ENCODE results near the gene RNASE9.

Gene RNASE9

DNA sequence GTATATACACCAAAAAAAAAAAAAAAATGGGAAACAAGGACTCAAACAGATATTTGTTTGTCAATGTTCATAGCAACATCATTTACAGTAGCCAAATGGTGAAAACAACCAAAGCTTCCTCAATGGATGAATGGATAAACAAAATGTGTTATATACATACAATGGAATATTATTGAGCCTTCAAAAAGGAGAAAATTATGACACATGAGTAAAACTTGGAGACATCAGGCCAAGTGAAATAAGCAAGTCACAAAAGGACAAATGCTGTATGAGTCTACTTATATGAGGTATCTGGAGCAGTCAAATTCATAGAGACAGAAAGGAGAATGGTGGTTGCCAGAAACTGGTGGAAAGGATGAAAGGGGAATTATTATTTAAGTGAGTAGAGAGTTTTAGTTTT is 7.8 kb downstream of the RNASE9 start:
- ChIA-PET POLR2A (no interaction called here), CTCF (no interaction called here)
- DNase-seq (ENCODE audit: extremely low spot score) = no peak
- no peak for TF ChIP-seq CTCF (IDR thresholded peaks at IDR 0.05; ENCODE audit: control extremely low read depth, extremely low read depth, low read depth, missing control alignments)

DNA sequence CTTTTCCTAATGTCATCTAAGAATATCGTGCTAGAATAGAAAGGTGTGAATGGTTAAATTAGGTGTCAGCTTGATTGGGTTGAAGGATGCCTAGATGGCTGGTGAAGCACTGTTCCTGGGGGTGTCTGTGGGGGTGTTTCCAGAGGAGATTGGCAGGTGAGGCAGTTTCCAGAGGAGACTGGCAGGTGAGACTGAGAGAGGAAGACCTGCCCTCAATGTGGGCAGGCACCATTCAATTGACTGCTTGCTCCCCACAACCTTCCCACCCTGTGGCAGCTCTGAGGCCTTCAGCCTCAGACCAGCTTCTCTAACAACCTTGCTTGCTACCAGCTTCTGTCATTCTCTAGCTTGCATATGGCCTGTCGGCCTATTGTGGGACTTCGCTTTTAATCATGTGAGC is 9.2 kb downstream of the RNASE9 start:
- no peak for TF ChIP-seq CTCF (IDR thresholded peaks at IDR 0.05; ENCODE audit: control extremely low read depth, extremely low read depth, low read depth, missing control alignments)
- POLR2A ChIA-PET = no interaction called here
- DNase-seq (ENCODE audit: extremely low spot score) = no peak
- CTCF ChIA-PET = interaction anchor here (1.3 kb wide), 1 partner anchor 49 kb away, joined by 3 read pairs; no protein-coding TSS in a partner anchor

- DNase-seq (ENCODE audit: extremely low spot score) = no peak
- ChIA-PET POLR2A (no interaction called here), CTCF (interaction anchor here (1.3 kb wide), 1 partner anchor 50 kb away, joined by 3 read pairs; no protein-coding TSS in a partner anchor)
- TF ChIP-seq CTCF (IDR thresholded peaks at IDR 0.05; ENCODE audit: control extremely low read depth, extremely low read depth, low read depth, missing control alignments) = no peak
Observed at GRCh38 chr14:20550926-20551325, 9.9 kb downstream of the RNASE9 start.

- ChIA-PET CTCF (interaction anchor here (1.3 to 1.6 kb wide), 3 partner anchors 19 to 143 kb away, joined by 3 to 5 read pairs (median 4); no protein-coding TSS in a partner anchor), POLR2A (no interaction called here)
- TF ChIP-seq CTCF (IDR thresholded peaks at IDR 0.05; ENCODE audit: control extremely low read depth, extremely low read depth, low read depth, missing control alignments) = no peak
- DNase-seq (ENCODE audit: extremely low spot score) = no peak
Observed at GRCh38 chr14:20548414-20549158, 12.3 kb downstream of the RNASE9 start.

- ChIA-PET POLR2A (no interaction called here), CTCF (interaction anchor here (1.6 kb wide), 1 partner anchor 16 kb away, joined by 5 read pairs; no protein-coding TSS in a partner anchor)
- DNase-seq (ENCODE audit: extremely low spot score) = no peak
- no peak for TF ChIP-seq CTCF (IDR thresholded peaks at IDR 0.05; ENCODE audit: control extremely low read depth, extremely low read depth, low read depth, missing control alignments)
Observed at GRCh38 chr14:20546877-20547276, 14.0 kb downstream of the RNASE9 start.

DNA sequence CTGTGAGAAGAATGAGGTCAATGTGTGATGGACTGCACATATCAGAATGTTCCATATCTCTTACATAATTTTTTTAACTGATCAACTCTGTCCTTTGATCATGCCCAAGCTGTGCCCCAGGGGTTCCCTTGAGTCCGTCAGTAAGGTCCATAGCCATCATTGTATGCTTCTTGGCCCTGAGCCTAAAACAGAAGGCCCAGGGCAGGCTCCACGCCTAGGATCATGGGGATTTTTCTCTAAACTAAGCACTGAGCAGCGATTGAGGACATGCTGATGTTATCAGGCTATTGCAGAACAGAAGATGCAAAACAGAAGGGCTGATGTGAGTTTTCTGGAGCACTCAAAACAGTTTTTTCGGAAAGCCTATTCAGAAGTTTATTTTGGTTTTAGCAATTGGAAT is 20.9 kb downstream of the RNASE9 start:
- POLR2A ChIA-PET = no interaction called here
- TF ChIP-seq CTCF (IDR thresholded peaks at IDR 0.05; ENCODE audit: control extremely low read depth, extremely low read depth, low read depth, missing control alignments) = no peak
- CTCF ChIA-PET = interaction anchor here (1.4 to 1.5 kb wide), 2 partner anchors 10 to 70 kb away, joined by 4 to 5 read pairs; no protein-coding TSS in a partner anchor
- DNase-seq (ENCODE audit: extremely low spot score) = no peak

Data from GM10248 (cell line).